IMR-90 (cell line): ENCODE data around the gene TFAP2A. TPM values are rescaled to one million over a fixed set of nuclear protein-coding genes. Genes with fewer than 3 reads are reported as not detected.

ENCODE experiments used
- ATAC-seq: fragments of 200-7000 bp; cut with Tn5 transposase; 2 replicates; pipeline ENCODE4 v1.9.1; 2020; ENCODE audit warnings: low read depth, mild to moderate bottlenecking, moderate library complexity
- BruUV-seq: library from RNA; stranded (reverse); fragments of 400-500 nt; replicated peaks from 2 replicates; lab custom pipeline; 2021; lab: Mats Ljungman, UMichigan
- CTCF ChIA-PET: fragments of 300-600 bp; formaldehyde crosslinking; extraction: SDS; loops from one replicate; lab custom pipeline; 2021; ENCODE audit warnings: antibody characterized with exemption; lab: Yijun Ruan, JAX
- POLR2A ChIA-PET: fragments of 300-600 bp; sonication (Branson Sonifier 250); formaldehyde crosslinking; loops from one replicate; lab custom pipeline; 2022; ENCODE audit warnings: antibody characterized with exemption; ENCODE audit not compliant: unreplicated experiment; lab: Charles Lee
- DNase-seq: peaks from one replicate; pipeline ENCODE4 v3.0.0; 2013
- H2AFZ ChIP-seq: replicated peaks from 2 replicates; pipeline ENCODE3; 2013; ENCODE audit warnings: low read length, mild to moderate bottlenecking; ENCODE audit not compliant: poor library complexity
- H2AK5ac ChIP-seq: 2 replicates; pipeline ENCODE4 v1.6.1; 2013; ENCODE audit warnings: low read depth, low read length, inconsistent platforms
- H2AK9ac ChIP-seq: replicated peaks from 2 replicates; pipeline ENCODE3; 2013; ENCODE audit warnings: mild to moderate bottlenecking, low read depth, low read length, moderate library complexity; ENCODE audit not compliant: poor library complexity
- H2BK120ac ChIP-seq: 2 replicates; pipeline ENCODE4 v1.6.1; 2013; ENCODE audit warnings: low read depth, low read length, inconsistent platforms
- H2BK15ac ChIP-seq: 3 replicates; pipeline ENCODE4 v1.6.1; 2013; ENCODE audit warnings: low read depth, low read length, inconsistent platforms
- H2BK20ac ChIP-seq: 2 replicates; pipeline ENCODE4 v1.6.1; 2013; ENCODE audit warnings: low read depth, mild to moderate bottlenecking, inconsistent platforms, low read length, moderate library complexity
- H2BK5ac ChIP-seq: 2 replicates; pipeline ENCODE4 v1.6.1; 2013; ENCODE audit warnings: mild to moderate bottlenecking, low read depth, low read length, inconsistent platforms; ENCODE audit not compliant: poor library complexity, severe bottlenecking
- H3K14ac ChIP-seq: replicated peaks from 2 replicates; pipeline ENCODE4 v1.6.1; 2013; ENCODE audit warnings: low read depth, low read length, inconsistent platforms
- H3K18ac ChIP-seq: 2 replicates; pipeline ENCODE4 v1.6.1; 2013; ENCODE audit warnings: low read depth, low read length, control low read depth
- H3K23ac ChIP-seq: 2 replicates; pipeline ENCODE4 v1.6.1; 2013; ENCODE audit warnings: low read depth, low read length, inconsistent platforms
- H3K27ac ChIP-seq: 2 replicates; pipeline ENCODE4 v1.5.1; 2013; ENCODE audit warnings: mild to moderate bottlenecking, control low read depth, low read length; ENCODE audit not compliant: insufficient read depth
- H3K27me3 ChIP-seq: 2 replicates; pipeline ENCODE4 v1.6.1; 2013; ENCODE audit warnings: low read length; ENCODE audit not compliant: control insufficient read depth, insufficient read depth
- H3K36me3 ChIP-seq: 2 replicates; pipeline ENCODE4 v1.6.1; 2013; ENCODE audit warnings: low read length, mixed read lengths; ENCODE audit not compliant: control insufficient read depth, insufficient read depth
- H3K4ac ChIP-seq: 2 replicates; pipeline ENCODE4 v1.6.1; 2013; ENCODE audit warnings: low read depth, low read length, inconsistent platforms
- H3K4me1 ChIP-seq: 2 replicates; pipeline ENCODE4 v1.6.1; 2013; ENCODE audit warnings: low read length, mixed read lengths; ENCODE audit not compliant: control insufficient read depth, insufficient read depth
- H3K4me2 ChIP-seq: 2 replicates; pipeline ENCODE4 v1.6.1; 2013; ENCODE audit warnings: low read depth, mild to moderate bottlenecking, control low read depth, low read length, moderate library complexity
- H3K4me3 ChIP-seq: 2 replicates; pipeline ENCODE4 v1.5.1; 2013; ENCODE audit warnings: low read depth, mild to moderate bottlenecking, control low read depth, low read length, moderate library complexity; ENCODE audit not compliant: insufficient read depth
- H3K56ac ChIP-seq: 2 replicates; pipeline ENCODE4 v1.6.1; 2013; ENCODE audit warnings: low read length, inconsistent platforms; ENCODE audit not compliant: insufficient read depth; ENCODE audit errors: extremely low read depth
- H3K79me1 ChIP-seq, 2 experiments: 2 replicates each; pipeline ENCODE4 v1.6.1; 2013; ENCODE audit warnings: low read length in 2 of 2, inconsistent platforms in 1 of 2, low read depth in 1 of 2
- H3K9ac ChIP-seq: 2 replicates; pipeline ENCODE4 v1.6.1; 2013; ENCODE audit warnings: low read depth, low read length, control low read depth
- H3K9me1 ChIP-seq: 2 replicates; pipeline ENCODE4 v1.6.1; 2013; ENCODE audit warnings: low read length, inconsistent platforms; ENCODE audit not compliant: insufficient read depth
- H3K9me3 ChIP-seq: 2 replicates; pipeline ENCODE4 v1.6.1; 2013; ENCODE audit warnings: low read length; ENCODE audit not compliant: control insufficient read depth, insufficient read depth
- H4K20me1 ChIP-seq: 2 replicates; pipeline ENCODE4 v1.6.1; 2013; ENCODE audit warnings: low read length, inconsistent platforms; ENCODE audit not compliant: insufficient read depth
- H4K5ac ChIP-seq: 2 replicates; pipeline ENCODE4 v1.6.1; 2013; ENCODE audit warnings: mild to moderate bottlenecking, low read depth, low read length, control low read depth
- H4K8ac ChIP-seq, 2 experiments: 2 replicates each; pipeline ENCODE4 v1.6.1; 2013; ENCODE audit warnings: low read depth in 2 of 2, low read length in 2 of 2, control low read depth in 1 of 2, inconsistent platforms in 1 of 2
- H4K91ac ChIP-seq: 2 replicates; pipeline ENCODE4 v1.6.1; 2013; ENCODE audit warnings: low read depth, low read length, inconsistent platforms; ENCODE audit not compliant: insufficient read depth
- BHLHE40 ChIP-seq: fragments of 150-350 bp; IDR thresholded peaks from 2 replicates; pipeline ENCODE4 v1.6.1; 2016; ENCODE audit warnings: mild to moderate bottlenecking, low read depth, low read length
- CEBPB ChIP-seq: IDR thresholded peaks from 2 replicates; pipeline ENCODE4 v1.6.1; 2012; ENCODE audit warnings: low read depth, low read length, improper control_type of control experiment
- CHD1 ChIP-seq: IDR thresholded peaks from 2 replicates; pipeline ENCODE4 v1.6.1; 2012; ENCODE audit warnings: low read depth, low read length, improper control_type of control experiment
- ELK1 ChIP-seq: fragments of 150-350 bp; IDR thresholded peaks from 2 replicates; pipeline ENCODE4 v1.6.1; 2016; ENCODE audit warnings: low read depth, mild to moderate bottlenecking, low read length, moderate library complexity, borderline replicate concordance
- MAZ ChIP-seq: IDR thresholded peaks from 2 replicates; pipeline ENCODE4 v1.6.1; 2012; ENCODE audit warnings: low read depth, mild to moderate bottlenecking, low read length, improper control_type of control experiment, moderate library complexity, borderline replicate concordance
- NFE2L2 ChIP-seq: fragments of 150-350 bp; IDR thresholded peaks from 2 replicates; pipeline ENCODE4 v1.6.1; 2016; ENCODE audit warnings: low read depth, mild to moderate bottlenecking, low read length
- RAD21 ChIP-seq: IDR thresholded peaks from 2 replicates; pipeline ENCODE4 v1.6.1; 2012; ENCODE audit warnings: low read length, improper control_type of control experiment
- WGBS, 2 experiments: methylation state at CpG; one replicate each; pipeline versions ENCODE4 v1.1.5 to v1.1.7; 2013; ENCODE audit warnings: missing lambda C conversion rate in 2 of 2; ENCODE audit not compliant: insufficient read length in 1 of 2; ENCODE audit errors: extremely low coverage in 2 of 2; 5-methylcytosine and 5-hydroxymethylcytosine counted together
- dilution Hi-C: fragments of 300-500 bp; cut with HindIII; formaldehyde crosslinking; loops from one replicate; pipeline ENCODE4 v1.14.3; 2018; ENCODE audit warnings: low sequenced_read_pairs; ENCODE audit not compliant: unreplicated experiment
- in situ Hi-C: fragments of 300-500 bp; cut with MboI; formaldehyde crosslinking; loops from 3 replicates; pipeline ENCODE4 v1.14.3; 2019; ENCODE audit warnings: low sequenced_read_pairs, inconsistent platforms, mixed read lengths
- intact Hi-C: fragments of 100-400 bp; cut with micrococcal nuclease; formaldehyde crosslinking; loops from 2 replicates; pipeline ENCODE4 v1.10.0; 2022
- polyA plus RNA-seq, 3 experiments: library from polyadenylated mRNA; depleted of rRNA; stranded (reverse); fragments of >200 nt; gene quantifications; 2 replicates each; pipeline ENCODE4 v1.2.3, GENCODE V29; 2012; ENCODE audit warnings: low replicate concordance in 1 of 3
- total RNA-seq: library from RNA; depleted of rRNA; stranded (reverse); fragments of >200 nt; gene quantifications from 2 replicates; pipeline ENCODE4 v1.2.3, GENCODE V29; 2012

The TFAP2A gene
- total and polyA plus RNA-seq, 2 of the 4 experiments (the other 2 are of a cell fraction): 0.72 to 7.1 TPM

GRCh38 chr6:10381830-10382208 lies 33.1 kb downstream of the TFAP2A start:
- Histone ChIP-seq H2BK15ac (no peak overlapping the region), H3K14ac (no peak overlapping the region), H2BK20ac (no peak overlapping the region), H3K79me1 (no peaks in the 10 kb centered on the region), H3K18ac (no peak overlapping the region), H3K4ac (no peak overlapping the region), H3K23ac (no peak overlapping the region), H3K9me3 (peaks cover 1% of the 10 kb centered on the region), H3K27me3 (peaks cover 60% of the 10 kb centered on the region), H2BK5ac (no peak overlapping the region), H2AK5ac (no peak overlapping the region), H2AFZ (peak overlapping the region; percentile 2), H3K9ac (no peak overlapping the region), H4K20me1 (no peaks in the 10 kb centered on the region), H3K56ac (no peak overlapping the region), H2AK9ac (no peak overlapping the region), H4K91ac (no peak overlapping the region), H3K27ac (no peak overlapping the region), H3K9me1 (no peaks in the 10 kb centered on the region), H2BK120ac (no peak overlapping the region), H3K4me2 (no peak overlapping the region), H4K5ac (no peak overlapping the region), H4K8ac (no peak overlapping the region), H3K4me1 (no peaks in the 10 kb centered on the region), H3K4me3 (no peak overlapping the region), H3K36me3 (no peaks in the 10 kb centered on the region)
- no TSS peak for BruUV-seq
- 10% methylated on average over 8 of the region's 26 CpGs; no CpG with 5 or more reads in 1 of the 2 experiments for WGBS, 2 experiments
- CTCF ChIA-PET: no interaction called here
- ATAC-seq (no peak), DNase-seq (no peak)
- intact Hi-C loops (no loop called here), dilution Hi-C loops (no loop called here), in situ Hi-C loops (no loop called here)
- no peak for TF ChIP-seq BHLHE40
- no peak for TF ChIP-seq NFE2L2
- TF ChIP-seq CEBPB: no peak
- no peak for TF ChIP-seq ELK1
- no peak for TF ChIP-seq MAZ
- TF ChIP-seq CHD1: no peak
- TF ChIP-seq RAD21: no peak
- POLR2A ChIA-PET: no interaction called here
